Smooth muscle cell (in vitro differentiated cells): ENCODE measurements around the gene LRRC10. TPM values are rescaled to one million over a fixed set of nuclear protein-coding genes. Genes with fewer than 3 reads are reported as not detected.
A peak's percentile ranks its signal among the peaks of the same experiment; 100 is the strongest.

Experiments
- DNase-seq: peaks from one replicate; lab custom pipeline; 2025; ENCODE audit not compliant: unreplicated experiment; lab: John Stamatoyannopoulos, UW
- H2AFZ ChIP-seq: fragments of 200-600 bp; sonication (generic); 2 replicates; pipeline ENCODE4 v1.6.0; 2016; ENCODE audit warnings: antibody characterized with exemption, low read depth, mild to moderate bottlenecking
- H3F3A ChIP-seq: fragments of 200-600 bp; sonication (generic); 2 replicates; pipeline ENCODE4 v1.6.0; 2017; ENCODE audit warnings: antibody characterized with exemption, low read depth
- H3K27ac ChIP-seq: fragments of 200-600 bp; sonication (generic); 2 replicates; pipeline ENCODE4 v1.5.1; 2016; ENCODE audit warnings: low read depth, mild to moderate bottlenecking
- H3K27me3 ChIP-seq: fragments of 200-600 bp; sonication (generic); 2 replicates; pipeline ENCODE4 v1.6.1; 2016; ENCODE audit warnings: low read depth, mild to moderate bottlenecking
- H3K36me3 ChIP-seq: fragments of 200-600 bp; sonication (generic); 2 replicates; pipeline ENCODE4 v1.5.1; 2016; ENCODE audit warnings: low read depth
- H3K4me1 ChIP-seq: fragments of 200-600 bp; sonication (generic); 2 replicates; pipeline ENCODE4 v1.5.1; 2016; ENCODE audit warnings: low read depth
- H3K4me2 ChIP-seq: fragments of 200-600 bp; sonication (generic); 2 replicates; pipeline ENCODE4 v1.6.0; 2016; ENCODE audit warnings: mild to moderate bottlenecking
- H3K4me3 ChIP-seq: fragments of 200-600 bp; sonication (generic); 2 replicates; pipeline ENCODE4 v1.5.1; 2016; ENCODE audit warnings: mild to moderate bottlenecking
- H3K79me2 ChIP-seq: fragments of 200-600 bp; sonication (generic); 2 replicates; pipeline ENCODE4 v1.6.0; 2016; ENCODE audit warnings: low read depth, mild to moderate bottlenecking
- H3K9ac ChIP-seq: fragments of 200-600 bp; sonication (generic); 2 replicates; pipeline ENCODE4 v1.6.0; 2016; ENCODE audit warnings: low read depth
- H3K9me3 ChIP-seq: fragments of 200-600 bp; sonication (generic); replicated peaks from 2 replicates; pipeline ENCODE4 v1.5.1; 2016; ENCODE audit warnings: low read depth
- H4K20me1 ChIP-seq: fragments of 200-600 bp; sonication (generic); 2 replicates; pipeline ENCODE4 v1.6.0; 2016; ENCODE audit warnings: low read depth
- WGBS: methylation state at CpG from one replicate; pipeline ENCODE4 v1.1.7; 2016; ENCODE audit warnings: low lambda C conversion rate; 5-methylcytosine and 5-hydroxymethylcytosine counted together
- polyA plus RNA-seq: library from polyadenylated mRNA; unstranded; fragments of >200 nt; fragmentation: Nextera tagmentation; extraction: Ambion mirVana; gene quantifications from 2 replicates; pipeline ENCODE4 v1.2.1, GENCODE V29; 2016
- total RNA-seq: library from RNA; depleted of rRNA; stranded (reverse); fragments of >200 nt; gene quantifications from 2 replicates; pipeline ENCODE4 v1.2.3, GENCODE V29; 2014
- TF ChIP-seq, protein P1 (sequence below): fragments of 200-600 bp; sonication (generic); IDR thresholded peaks from 2 replicates; pipeline ENCODE4 v1.5.1; 2017; ENCODE audit warnings: borderline replicate concordance, mild to moderate bottlenecking, antibody characterized with exemption; ENCODE audit not compliant: insufficient read depth, poor library complexity, severe bottlenecking

LRRC10 gene
- total and polyA plus RNA-seq, 2 experiments from 2014 or later: not detected

DNA sequence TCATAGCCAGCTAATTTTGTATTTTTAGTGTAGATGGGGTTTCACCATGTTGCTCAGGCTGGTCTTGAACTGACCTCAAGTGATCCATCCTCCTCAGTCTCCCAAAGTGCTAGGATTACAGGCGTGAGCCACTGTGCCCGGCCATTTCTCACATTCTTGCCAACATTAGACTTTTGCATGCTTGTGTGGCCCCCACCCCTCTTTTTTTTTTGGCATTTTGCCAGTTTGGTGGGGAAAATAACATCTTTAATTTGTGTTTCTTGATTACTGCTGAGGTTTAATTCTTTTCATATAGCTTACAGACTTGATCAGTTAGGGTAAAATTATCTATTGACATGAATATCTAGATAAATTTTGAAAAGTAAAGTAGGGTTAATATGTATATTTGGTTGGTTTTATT, 21.6 kb downstream of the LRRC10 start:
- H2AFZ ChIP-seq: no peak overlapping the region
- TF ChIP-seq, protein P1, sequence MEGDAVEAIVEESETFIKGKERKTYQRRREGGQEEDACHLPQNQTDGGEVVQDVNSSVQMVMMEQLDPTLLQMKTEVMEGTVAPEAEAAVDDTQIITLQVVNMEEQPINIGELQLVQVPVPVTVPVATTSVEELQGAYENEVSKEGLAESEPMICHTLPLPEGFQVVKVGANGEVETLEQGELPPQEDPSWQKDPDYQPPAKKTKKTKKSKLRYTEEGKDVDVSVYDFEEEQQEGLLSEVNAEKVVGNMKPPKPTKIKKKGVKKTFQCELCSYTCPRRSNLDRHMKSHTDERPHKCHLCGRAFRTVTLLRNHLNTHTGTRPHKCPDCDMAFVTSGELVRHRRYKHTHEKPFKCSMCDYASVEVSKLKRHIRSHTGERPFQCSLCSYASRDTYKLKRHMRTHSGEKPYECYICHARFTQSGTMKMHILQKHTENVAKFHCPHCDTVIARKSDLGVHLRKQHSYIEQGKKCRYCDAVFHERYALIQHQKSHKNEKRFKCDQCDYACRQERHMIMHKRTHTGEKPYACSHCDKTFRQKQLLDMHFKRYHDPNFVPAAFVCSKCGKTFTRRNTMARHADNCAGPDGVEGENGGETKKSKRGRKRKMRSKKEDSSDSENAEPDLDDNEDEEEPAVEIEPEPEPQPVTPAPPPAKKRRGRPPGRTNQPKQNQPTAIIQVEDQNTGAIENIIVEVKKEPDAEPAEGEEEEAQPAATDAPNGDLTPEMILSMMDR: no peak
- H4K20me1 ChIP-seq: peaks cover 10% of the 10 kb centered on the region
- no peaks in the 10 kb centered on the region for H3F3A ChIP-seq
- H3K27ac ChIP-seq: no peak overlapping the region
- no peaks in the 10 kb centered on the region for H3K9me3 ChIP-seq
- 93% methylated on average over 2 of the region's 2 CpGs for WGBS
- no peak overlapping the region for H3K4me2 ChIP-seq
- H3K4me1 ChIP-seq: peaks cover 21% of the 10 kb centered on the region
- H3K36me3 ChIP-seq: peaks cover 47% of the 10 kb centered on the region
- no peak overlapping the region for H3K9ac ChIP-seq
- H3K79me2 ChIP-seq: peaks cover 37% of the 10 kb centered on the region
- DNase-seq: no peak
- H3K4me3 ChIP-seq: no peak overlapping the region
- H3K27me3 ChIP-seq: no peaks in the 10 kb centered on the region

DNA sequence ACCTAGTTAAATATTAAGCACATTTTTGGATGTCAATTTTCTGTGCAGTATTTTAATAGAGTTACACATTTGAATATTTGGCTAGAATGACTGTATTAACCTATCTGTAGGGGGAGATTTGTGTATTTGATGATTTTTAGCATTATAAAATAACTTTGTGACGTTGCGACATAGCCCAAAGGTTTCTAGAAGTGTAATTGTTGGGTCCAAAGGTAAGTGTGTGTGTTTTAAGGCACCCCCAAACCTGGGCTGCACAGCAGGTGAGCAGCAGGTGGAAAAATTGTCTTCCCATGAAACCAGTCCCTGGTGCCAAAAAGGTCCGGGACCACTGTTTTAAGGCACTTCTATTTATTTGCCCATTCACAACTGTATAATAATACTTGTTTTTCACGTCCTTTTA, 22.2 kb downstream of the LRRC10 start:
- TF ChIP-seq, protein P1: no peak
- H4K20me1 ChIP-seq: peaks cover 10% of the 10 kb centered on the region
- H3K79me2 ChIP-seq: peaks cover 37% of the 10 kb centered on the region
- over 99% methylated on average over 4 of the region's 4 CpGs for WGBS
- DNase-seq: no peak
- no peak overlapping the region for H3K4me3 ChIP-seq
- peaks cover 44% of the 10 kb centered on the region for H3K36me3 ChIP-seq
- H2AFZ ChIP-seq: no peak overlapping the region
- no peak overlapping the region for H3K4me2 ChIP-seq
- no peak overlapping the region for H3K9ac ChIP-seq
- peaks cover 21% of the 10 kb centered on the region for H3K4me1 ChIP-seq
- no peak overlapping the region for H3K27ac ChIP-seq
- no peaks in the 10 kb centered on the region for H3K27me3 ChIP-seq
- H3K9me3 ChIP-seq: no peaks in the 10 kb centered on the region
- H3F3A ChIP-seq: no peaks in the 10 kb centered on the region

DNA sequence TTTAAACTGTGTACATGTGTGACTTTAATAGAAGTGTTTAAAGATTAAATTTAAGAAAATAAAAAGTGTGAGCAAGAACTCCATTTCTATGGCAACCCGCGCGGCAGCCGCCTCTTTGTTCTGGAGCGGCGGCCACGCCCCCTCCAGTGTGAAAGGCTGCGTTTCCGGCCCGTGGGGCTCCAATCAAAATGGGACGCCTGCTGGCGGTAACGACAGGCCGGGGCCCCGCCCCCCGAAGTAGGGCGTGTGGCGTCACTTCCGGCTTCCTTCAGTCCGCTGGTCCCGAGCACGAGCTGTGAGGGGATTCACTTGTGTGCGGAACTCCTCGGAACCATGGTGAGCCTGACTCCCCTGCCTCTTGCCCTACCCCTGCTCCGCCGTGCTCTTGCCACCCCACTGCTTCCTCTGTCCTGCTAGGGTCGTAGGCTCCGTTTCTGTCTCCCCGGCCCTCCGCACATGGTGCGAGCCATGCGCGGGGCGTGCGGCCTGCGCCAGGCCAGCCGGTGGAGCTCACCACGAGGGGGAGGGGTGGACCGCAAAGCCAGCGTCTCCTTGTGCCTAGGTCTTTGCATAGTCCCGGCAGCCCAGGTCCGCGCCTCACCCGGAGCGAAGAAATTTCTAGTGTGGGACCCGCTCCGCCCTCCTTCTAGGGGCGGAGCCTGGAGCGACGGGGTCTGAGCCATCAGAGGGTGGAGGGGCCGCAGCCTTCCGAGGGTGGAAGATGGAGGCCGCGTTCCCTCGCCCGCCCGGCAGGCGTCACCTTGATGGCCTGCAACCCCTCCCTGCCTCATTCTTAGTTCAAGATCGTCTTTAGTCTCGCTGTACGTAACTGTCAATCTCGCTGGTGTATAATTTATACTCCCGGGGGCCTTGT, 25.3 kb downstream of the LRRC10 start, which contains the start of gene CCT2:
Gene CCT2, plus strand, starts transcription at position 271 of the 874 bp plus-strand sequence. Its CDS starts 63 bp downstream, at position 334.
- peaks cover 11% of the 10 kb centered on the region for H3F3A ChIP-seq
- peaks cover 37% of the 10 kb centered on the region for H3K79me2 ChIP-seq
- H3K4me2 ChIP-seq: peak within 1 kb of the TSS; percentile 99
- H3K9ac ChIP-seq: peak within 1 kb of the TSS; percentile 96
- 2% methylated on average over 62 of the region's 63 CpGs for WGBS
- H3K4me3 ChIP-seq: peak within 1 kb of the TSS; percentile 95
- TF ChIP-seq, protein P1: peak; percentile 35
- DNase-seq: peak; percentile 82
- H3K36me3 ChIP-seq: peaks cover 27% of the 10 kb centered on the region
- H3K27ac ChIP-seq: peak within 1 kb of the TSS; percentile 96
- peak within 1 kb of the TSS; percentile 87 for H2AFZ ChIP-seq
- no peaks in the 10 kb centered on the region for H3K27me3 ChIP-seq
- peaks cover 21% of the 10 kb centered on the region for H3K4me1 ChIP-seq
- H4K20me1 ChIP-seq: peaks cover 8% of the 10 kb centered on the region
- no peaks in the 10 kb centered on the region for H3K9me3 ChIP-seq
